GM12892 (cell line): ENCODE data around the gene CCDC71.

ENCODE experiments used
- POLR2A ChIP-seq: IDR thresholded peaks from 2 replicates; pipeline ENCODE4 v1.6.1; 2011; ENCODE audit warnings: low read depth, low read length, control low read depth
- POLR2AphosphoS5 ChIP-seq: IDR thresholded peaks from 2 replicates; pipeline ENCODE4 v1.6.1; 2011; ENCODE audit warnings: low read depth, low read length, control low read depth
- TAF1 ChIP-seq: IDR thresholded peaks from 2 replicates; pipeline ENCODE4 v1.6.1; 2011; ENCODE audit warnings: low read depth, mild to moderate bottlenecking, control low read depth, low read length, borderline replicate concordance

DNA sequence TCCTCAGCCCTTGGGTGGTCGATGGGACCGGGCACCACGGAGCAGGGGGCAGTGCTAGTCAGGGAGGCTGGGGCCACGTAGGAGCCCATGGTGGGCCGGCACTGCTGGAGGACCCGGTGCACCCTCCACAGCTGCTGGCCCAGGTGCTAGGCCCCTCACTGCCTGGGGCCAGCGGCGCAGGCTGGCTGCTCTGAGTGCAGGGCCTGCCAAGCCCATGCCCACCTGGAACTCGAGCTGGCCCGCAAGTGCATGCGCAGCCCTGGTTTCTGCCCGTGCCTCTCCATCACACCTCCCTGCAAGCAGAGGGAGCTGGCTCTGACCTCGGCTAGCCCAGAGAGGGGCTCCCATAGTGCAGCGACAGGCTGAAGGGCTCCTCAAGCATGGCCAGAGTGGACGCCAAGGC, 47.4 kb upstream of the CCDC71 start:
- TF ChIP-seq TAF1 (no peak), POLR2AphosphoS5 (no peak), POLR2A (no peak)
